Effector memory CD8-positive, alpha-beta T cell (primary cell): ENCODE measurements around the gene PYDC1.
"Not testable (repeated sequence)": the region's sequence is repeated elsewhere in the genome, so short reads cannot be mapped to it uniquely, and the experiment has no call there.

Experiments
- ATAC-seq: fragments of 150-1000 bp; cut with Tn5 transposase; replicated peaks from 2 replicates; pipeline ENCODE4 v1.10.0; 2021; ENCODE audit warnings: mild to moderate bottlenecking, moderate library complexity
- DNase-seq, 3 experiments: peaks; one replicate each; pipeline ENCODE4 v3.0.0; 2021
- H3K27ac Mint-ChIP-seq, 2 donors: one replicate each; pipeline ENCODE4 v1.8.0; 2022; ENCODE audit warnings: mild to moderate bottlenecking in 2 of 2, mixed read lengths in 2 of 2, moderate library complexity in 2 of 2
- H3K27me3 Mint-ChIP-seq, 2 donors: one replicate each; pipeline ENCODE4 v1.8.0; 2022; ENCODE audit warnings: mixed read lengths in 2 of 2
- H3K36me3 Mint-ChIP-seq: one replicate; pipeline ENCODE4 v1.8.0; 2022; ENCODE audit warnings: mild to moderate bottlenecking, moderate library complexity, mixed read lengths; ENCODE audit not compliant: insufficient read depth
- H3K4me1 Mint-ChIP-seq, 2 donors: one replicate each; pipeline ENCODE4 v1.8.0; 2022; ENCODE audit warnings: low read depth in 2 of 2, mixed read lengths in 2 of 2
- H3K4me3 Mint-ChIP-seq, 2 donors: one replicate each; pipeline ENCODE4 v1.8.0; 2022; ENCODE audit warnings: mild to moderate bottlenecking in 2 of 2, mixed read lengths in 2 of 2, moderate library complexity in 2 of 2
- H3K9me3 Mint-ChIP-seq, 2 donors: one replicate each; pipeline ENCODE4 v1.8.0; 2022; ENCODE audit warnings: mixed read lengths in 2 of 2

The PYDC1 gene

GRCh38 chr16:31198207-31198882, 18.6 kb downstream of the PYDC1 start:
- no peaks in the 10 kb centered on the region for H3K9me3 Mint-ChIP-seq
- peaks cover 32 to 49% of the 10 kb centered on the region in 2 donors for H3K4me1 Mint-ChIP-seq
- H3K4me3 Mint-ChIP-seq, result no peak overlapping the region
- H3K36me3 Mint-ChIP-seq, result peaks cover 98% of the 10 kb centered on the region
- no peak for DNase-seq
- no peaks in the 10 kb centered on the region for H3K27me3 Mint-ChIP-seq
- H3K27ac Mint-ChIP-seq, result peak overlapping the region; percentile 47 to 91
- no peak for ATAC-seq

- ATAC-seq (no peak), DNase-seq (no peak)
- peaks cover 30 to 49% of the 10 kb centered on the region in 2 donors for H3K4me1 Mint-ChIP-seq
- H3K27ac Mint-ChIP-seq, result peak overlapping the region; percentile 47 to 71
- no peak overlapping the region for H3K4me3 Mint-ChIP-seq
- H3K27me3 Mint-ChIP-seq, result no peaks in the 10 kb centered on the region
- no peaks in the 10 kb centered on the region for H3K9me3 Mint-ChIP-seq
- H3K36me3 Mint-ChIP-seq, result peaks cover 98% of the 10 kb centered on the region
These were observed 20.4 kb downstream of the PYDC1 start for GRCh38 chr16:31196324-31197088.

- not testable (repeated sequence) for H3K27me3 Mint-ChIP-seq, DNase-seq, ATAC-seq, H3K9me3 Mint-ChIP-seq, H3K4me3 Mint-ChIP-seq
- Mint-ChIP-seq H3K4me1 (peaks cover 27 to 49% of the 10 kb centered on the region in 2 donors), H3K27ac (peak overlapping the region; percentile 47 to 71), H3K36me3 (peaks cover 98% of the 10 kb centered on the region)
These were observed 21.1 kb downstream of the PYDC1 start for GRCh38 chr16:31195861-31196260.

GRCh38 chr16:31194898-31195297, 22.0 kb downstream of the PYDC1 start:
- H3K4me3 Mint-ChIP-seq, result no peak overlapping the region
- H3K36me3 Mint-ChIP-seq, result peaks cover 99% of the 10 kb centered on the region
- no peaks in the 10 kb centered on the region for H3K9me3 Mint-ChIP-seq
- DNase-seq, result no peak
- peak; percentile 5 for ATAC-seq
- peak overlapping the region in 1 of 2 donors; percentile 47 for H3K27ac Mint-ChIP-seq
- peaks cover 31 to 53% of the 10 kb centered on the region in 2 donors for H3K4me1 Mint-ChIP-seq
- no peaks in the 10 kb centered on the region for H3K27me3 Mint-ChIP-seq

GRCh38 chr16:31193874-31194273, 23.1 kb downstream of the PYDC1 start:
- peak overlapping the region; percentile 63 to 86 for H3K27ac Mint-ChIP-seq
- no peaks in the 10 kb centered on the region for H3K9me3 Mint-ChIP-seq
- DNase-seq (no peak), ATAC-seq (no peak)
- peaks cover 99% of the 10 kb centered on the region for H3K36me3 Mint-ChIP-seq
- peaks cover 30 to 53% of the 10 kb centered on the region in 2 donors for H3K4me1 Mint-ChIP-seq
- H3K27me3 Mint-ChIP-seq, result no peaks in the 10 kb centered on the region
- H3K4me3 Mint-ChIP-seq, result no peak overlapping the region

- Mint-ChIP-seq H3K9me3 (no peaks in the 10 kb centered on the region), H3K27me3 (no peaks in the 10 kb centered on the region), H3K27ac (peak overlapping the region; percentile 63 to 86), H3K36me3 (peaks cover 99% of the 10 kb centered on the region), H3K4me3 (no peak overlapping the region), H3K4me1 (peaks cover 33 to 52% of the 10 kb centered on the region in 2 donors)
- DNase-seq (no peak), ATAC-seq (no peak)
These were observed 23.9 kb downstream of the PYDC1 start for GRCh38 chr16:31192856-31193642.

- Mint-ChIP-seq H3K36me3 (peaks cover 100% of the 10 kb centered on the region), H3K27ac (peak overlapping the region; percentile 28 to 86), H3K27me3 (no peaks in the 10 kb centered on the region), H3K4me1 (peaks cover 40 to 61% of the 10 kb centered on the region in 2 donors), H3K4me3 (no peak overlapping the region), H3K9me3 (no peaks in the 10 kb centered on the region)
- ATAC-seq (no peak), DNase-seq (no peak)
These were observed 25.1 kb downstream of the PYDC1 start for GRCh38 chr16:31191697-31192428.

- peaks cover 49 to 65% of the 10 kb centered on the region in 2 donors for H3K4me1 Mint-ChIP-seq
- ATAC-seq (no peak), DNase-seq (no peak)
- peak overlapping the region in 1 of 2 donors; percentile 53 for H3K4me3 Mint-ChIP-seq
- no peaks in the 10 kb centered on the region for H3K9me3 Mint-ChIP-seq
- H3K36me3 Mint-ChIP-seq, result peaks cover 100% of the 10 kb centered on the region
- H3K27ac Mint-ChIP-seq, result peak overlapping the region; percentile 83 to 86
- H3K27me3 Mint-ChIP-seq, result no peaks in the 10 kb centered on the region
These were observed 26.0 kb downstream of the PYDC1 start for GRCh38 chr16:31190818-31191444.

GRCh38 chr16:31190061-31190460, 26.9 kb downstream of the PYDC1 start:
- peaks cover 56 to 74% of the 10 kb centered on the region in 2 donors for H3K4me1 Mint-ChIP-seq
- H3K36me3 Mint-ChIP-seq, result peaks cover 100% of the 10 kb centered on the region
- ATAC-seq, result no peak
- no peak for DNase-seq
- peak overlapping the region; percentile 83 to 86 for H3K27ac Mint-ChIP-seq
- no peaks in the 10 kb centered on the region for H3K27me3 Mint-ChIP-seq
- no peaks in the 10 kb centered on the region for H3K9me3 Mint-ChIP-seq
- peak overlapping the region; percentile 45 to 53 for H3K4me3 Mint-ChIP-seq

GRCh38 chr16:31189412-31189778, 27.5 kb downstream of the PYDC1 start:
- Mint-ChIP-seq H3K36me3 (peaks cover 100% of the 10 kb centered on the region), H3K4me3 (peak overlapping the region; percentile 53 to 65), H3K27me3 (no peaks in the 10 kb centered on the region), H3K4me1 (peaks cover 61 to 79% of the 10 kb centered on the region in 2 donors), H3K27ac (peak overlapping the region; percentile 83 to 86), H3K9me3 (no peaks in the 10 kb centered on the region)
- DNase-seq (no peak), ATAC-seq (no peak)

- peak overlapping the region; percentile 53 to 65 for H3K4me3 Mint-ChIP-seq
- peak; percentile 56 for ATAC-seq
- H3K27ac Mint-ChIP-seq, result peak overlapping the region; percentile 83 to 86
- H3K36me3 Mint-ChIP-seq, result peaks cover 100% of the 10 kb centered on the region
- H3K9me3 Mint-ChIP-seq, result no peaks in the 10 kb centered on the region
- H3K4me1 Mint-ChIP-seq, result peaks cover 63 to 84% of the 10 kb centered on the region in 2 donors
- DNase-seq, result no peak
- H3K27me3 Mint-ChIP-seq, result no peaks in the 10 kb centered on the region
These were observed 28.2 kb downstream of the PYDC1 start for GRCh38 chr16:31188450-31189411.

- peak overlapping the region; percentile 34 to 65 for H3K4me3 Mint-ChIP-seq
- peaks cover 68 to 89% of the 10 kb centered on the region in 2 donors for H3K4me1 Mint-ChIP-seq
- H3K27ac Mint-ChIP-seq, result peak overlapping the region; percentile 86 to 88
- H3K36me3 Mint-ChIP-seq, result peaks cover 100% of the 10 kb centered on the region
- DNase-seq (no peak), ATAC-seq (no peak)
- no peaks in the 10 kb centered on the region for H3K27me3 Mint-ChIP-seq
- H3K9me3 Mint-ChIP-seq, result no peaks in the 10 kb centered on the region
These were observed 29.1 kb downstream of the PYDC1 start for GRCh38 chr16:31187808-31188189.
